ENCODE data around the gene ASB18.

DNA sequence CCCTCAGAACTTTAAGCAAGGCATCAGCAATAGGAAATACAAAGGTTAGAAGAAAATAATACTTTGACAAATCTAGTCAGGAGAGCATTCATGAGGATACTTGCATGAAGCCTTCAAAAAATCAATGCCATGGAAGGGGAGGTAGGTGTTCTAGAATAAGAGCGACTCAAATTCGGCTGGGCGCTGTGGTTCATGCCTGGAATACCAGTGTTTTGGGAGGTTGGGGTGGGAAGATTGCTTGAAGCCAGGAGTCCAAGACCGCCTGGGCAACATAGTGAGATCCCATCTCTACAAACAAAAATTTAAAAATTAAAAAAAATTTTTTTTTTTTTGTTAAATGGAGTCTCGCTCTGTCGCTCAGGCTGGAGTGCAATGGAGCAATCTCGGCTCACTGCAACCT, 117.8 kb downstream of the ASB18 start:
- TF ChIP-seq, protein P1, sequence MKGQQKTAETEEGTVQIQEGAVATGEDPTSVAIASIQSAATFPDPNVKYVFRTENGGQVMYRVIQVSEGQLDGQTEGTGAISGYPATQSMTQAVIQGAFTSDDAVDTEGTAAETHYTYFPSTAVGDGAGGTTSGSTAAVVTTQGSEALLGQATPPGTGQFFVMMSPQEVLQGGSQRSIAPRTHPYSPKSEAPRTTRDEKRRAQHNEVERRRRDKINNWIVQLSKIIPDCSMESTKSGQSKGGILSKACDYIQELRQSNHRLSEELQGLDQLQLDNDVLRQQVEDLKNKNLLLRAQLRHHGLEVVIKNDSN (IDR thresholded peaks at IDR 0.05): no peak
- no peak for TF ChIP-seq NFIC (IDR thresholded peaks at IDR 0.05)
- no peak for TF ChIP-seq CREB1 (IDR thresholded peaks at IDR 0.05; ENCODE audit: low read depth)
- TF ChIP-seq, protein P2, sequence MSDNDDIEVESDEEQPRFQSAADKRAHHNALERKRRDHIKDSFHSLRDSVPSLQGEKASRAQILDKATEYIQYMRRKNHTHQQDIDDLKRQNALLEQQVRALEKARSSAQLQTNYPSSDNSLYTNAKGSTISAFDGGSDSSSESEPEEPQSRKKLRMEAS (IDR thresholded peaks at IDR 0.05): no peak
- no peak for TF ChIP-seq TEAD4 (IDR thresholded peaks at IDR 0.05)
- no peak for TF ChIP-seq YY1 (IDR thresholded peaks at IDR 0.05; ENCODE audit: low read depth)

All from Ishikawa (cell line).